Measurements from ENCODE around the gene PLA2G1B. TPM values are rescaled to one million over a fixed set of nuclear protein-coding genes. Genes with fewer than 3 reads are reported as not detected.
A peak's percentile ranks its signal among the peaks of the same experiment; 100 is the strongest.

The PLA2G1B gene
- total and polyA plus RNA-seq, 9 of the 15 experiments (the other 6 are each of a cell fraction or from before 2014, with no cell fraction given), result 1.4 TPM; not detected in 8

GRCh38 chr12:120292661-120293531 lies 34.7 kb downstream of the PLA2G1B start, which contains the start of gene RNU4-1 (continued):
- peak in 1 of 2 experiments; percentile 82; a peak in 3 of 4 replicates for TF ChIP-seq MAZ (CRISPR knock-in tag; conservative IDR thresholded peaks at IDR 0.05 in 1 of 2, IDR thresholded peaks at IDR 0.05 in 1 of 2)
- peak; percentile 99 for TF ChIP-seq NUFIP1 (IDR thresholded peaks at IDR 0.05; ENCODE audit: partially characterized antibody)
- TF ChIP-seq, protein P1, sequence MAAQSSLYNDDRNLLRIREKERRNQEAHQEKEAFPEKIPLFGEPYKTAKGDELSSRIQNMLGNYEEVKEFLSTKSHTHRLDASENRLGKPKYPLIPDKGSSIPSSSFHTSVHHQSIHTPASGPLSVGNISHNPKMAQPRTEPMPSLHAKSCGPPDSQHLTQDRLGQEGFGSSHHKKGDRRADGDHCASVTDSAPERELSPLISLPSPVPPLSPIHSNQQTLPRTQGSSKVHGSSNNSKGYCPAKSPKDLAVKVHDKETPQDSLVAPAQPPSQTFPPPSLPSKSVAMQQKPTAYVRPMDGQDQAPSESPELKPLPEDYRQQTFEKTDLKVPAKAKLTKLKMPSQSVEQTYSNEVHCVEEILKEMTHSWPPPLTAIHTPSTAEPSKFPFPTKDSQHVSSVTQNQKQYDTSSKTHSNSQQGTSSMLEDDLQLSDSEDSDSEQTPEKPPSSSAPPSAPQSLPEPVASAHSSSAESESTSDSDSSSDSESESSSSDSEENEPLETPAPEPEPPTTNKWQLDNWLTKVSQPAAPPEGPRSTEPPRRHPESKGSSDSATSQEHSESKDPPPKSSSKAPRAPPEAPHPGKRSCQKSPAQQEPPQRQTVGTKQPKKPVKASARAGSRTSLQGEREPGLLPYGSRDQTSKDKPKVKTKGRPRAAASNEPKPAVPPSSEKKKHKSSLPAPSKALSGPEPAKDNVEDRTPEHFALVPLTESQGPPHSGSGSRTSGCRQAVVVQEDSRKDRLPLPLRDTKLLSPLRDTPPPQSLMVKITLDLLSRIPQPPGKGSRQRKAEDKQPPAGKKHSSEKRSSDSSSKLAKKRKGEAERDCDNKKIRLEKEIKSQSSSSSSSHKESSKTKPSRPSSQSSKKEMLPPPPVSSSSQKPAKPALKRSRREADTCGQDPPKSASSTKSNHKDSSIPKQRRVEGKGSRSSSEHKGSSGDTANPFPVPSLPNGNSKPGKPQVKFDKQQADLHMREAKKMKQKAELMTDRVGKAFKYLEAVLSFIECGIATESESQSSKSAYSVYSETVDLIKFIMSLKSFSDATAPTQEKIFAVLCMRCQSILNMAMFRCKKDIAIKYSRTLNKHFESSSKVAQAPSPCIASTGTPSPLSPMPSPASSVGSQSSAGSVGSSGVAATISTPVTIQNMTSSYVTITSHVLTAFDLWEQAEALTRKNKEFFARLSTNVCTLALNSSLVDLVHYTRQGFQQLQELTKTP (IDR thresholded peaks at IDR 0.05; ENCODE audit: low read depth in 1 of 2, partially characterized antibody in 2 of 2), result peak; percentile 88 to 95
- TF ChIP-seq ZNF282 (CRISPR knock-in tag; IDR thresholded peaks at IDR 0.05), result no peak
- no peak; the same call in 1 of the 2 replicates for TF ChIP-seq ADNP (tag; IDR thresholded peaks at IDR 0.05)
- TF ChIP-seq FOXK2 (conservative IDR thresholded peaks at IDR 0.05 in 1 of 2, IDR thresholded peaks at IDR 0.05 in 1 of 2; ENCODE audit: low read depth in 2 of 2), result peak; percentile 19 to 66; a peak in 1 of 4 replicates
- peak; percentile 69 for TF ChIP-seq JUND (IDR thresholded peaks at IDR 0.05; ENCODE audit: borderline replicate concordance, low read depth, low read length)
- TF ChIP-seq JUND (tag; IDR thresholded peaks at IDR 0.05; ENCODE audit: borderline replicate concordance, low read depth, low read length), result peak; percentile 65; the same call in 1 of the 3 replicates
- TF ChIP-seq C11orf30 (IDR thresholded peaks at IDR 0.05; ENCODE audit: low read depth), result 0 out of 2 replicates have a peak, but pooled peaks have one; percentile 5
- TF ChIP-seq MTA3 (IDR thresholded peaks at IDR 0.05; ENCODE audit: borderline replicate concordance), result peak; percentile 99
- TF ChIP-seq, protein P2, sequence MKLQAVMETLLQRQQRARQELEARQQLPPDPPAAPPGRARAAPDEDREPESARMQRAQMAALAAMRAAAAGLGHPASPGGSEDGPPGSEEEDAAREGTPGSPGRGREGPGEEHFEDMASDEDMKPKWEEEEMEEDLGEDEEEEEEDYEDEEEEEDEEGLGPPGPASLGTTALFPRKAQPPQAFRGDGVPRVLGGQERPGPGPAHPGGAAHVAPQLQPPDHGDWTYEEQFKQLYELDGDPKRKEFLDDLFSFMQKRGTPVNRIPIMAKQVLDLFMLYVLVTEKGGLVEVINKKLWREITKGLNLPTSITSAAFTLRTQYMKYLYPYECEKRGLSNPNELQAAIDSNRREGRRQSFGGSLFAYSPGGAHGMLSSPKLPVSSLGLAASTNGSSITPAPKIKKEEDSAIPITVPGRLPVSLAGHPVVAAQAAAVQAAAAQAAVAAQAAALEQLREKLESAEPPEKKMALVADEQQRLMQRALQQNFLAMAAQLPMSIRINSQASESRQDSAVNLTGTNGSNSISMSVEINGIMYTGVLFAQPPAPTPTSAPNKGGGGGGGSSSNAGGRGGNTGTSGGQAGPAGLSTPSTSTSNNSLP (IDR thresholded peaks at IDR 0.05; ENCODE audit: borderline replicate concordance, low read depth, low read length), result peak; percentile 79; the same call in 1 of the 2 replicates
- peak; percentile 31 for TF ChIP-seq MAFF (IDR thresholded peaks at IDR 0.05; ENCODE audit: low read length)
- peak; percentile 93 for TF ChIP-seq TEAD4 (IDR thresholded peaks at IDR 0.05; ENCODE audit: low read length)
- TF ChIP-seq TEAD4 (CRISPR knock-in tag; IDR thresholded peaks at IDR 0.05; ENCODE audit: borderline replicate concordance), result no peak
- peak; percentile 94 for TF ChIP-seq EWSR1 (IDR thresholded peaks at IDR 0.05; ENCODE audit: borderline replicate concordance, low read depth, partially characterized antibody)
- TF ChIP-seq NR2C2 (CRISPR knock-in tag; IDR thresholded peaks at IDR 0.05), result no peak
- no peak for TF ChIP-seq NR2C2 (tag; IDR thresholded peaks at IDR 0.05)
- TF ChIP-seq ZKSCAN8 (CRISPR knock-in tag; IDR thresholded peaks at IDR 0.05), result peak; percentile 70
- TF ChIP-seq, protein P3, sequence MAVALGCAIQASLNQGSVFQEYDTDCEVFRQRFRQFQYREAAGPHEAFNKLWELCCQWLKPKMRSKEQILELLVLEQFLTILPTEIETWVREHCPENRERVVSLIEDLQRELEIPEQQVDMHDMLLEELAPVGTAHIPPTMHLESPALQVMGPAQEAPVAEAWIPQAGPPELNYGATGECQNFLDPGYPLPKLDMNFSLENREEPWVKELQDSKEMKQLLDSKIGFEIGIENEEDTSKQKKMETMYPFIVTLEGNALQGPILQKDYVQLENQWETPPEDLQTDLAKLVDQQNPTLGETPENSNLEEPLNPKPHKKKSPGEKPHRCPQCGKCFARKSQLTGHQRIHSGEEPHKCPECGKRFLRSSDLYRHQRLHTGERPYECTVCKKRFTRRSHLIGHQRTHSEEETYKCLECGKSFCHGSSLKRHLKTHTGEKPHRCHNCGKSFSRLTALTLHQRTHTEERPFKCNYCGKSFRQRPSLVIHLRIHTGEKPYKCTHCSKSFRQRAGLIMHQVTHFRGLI (CRISPR knock-in tag; IDR thresholded peaks at IDR 0.05), result no peak
- TF ChIP-seq ZNF57 (CRISPR knock-in tag; IDR thresholded peaks at IDR 0.05), result no peak

Measured in K562 (cell line).